SU-DHL-6 (cell line): Measurements from ENCODE around the gene PCNX3.

Source experiments
- CTCF ChIP-seq: fragments of 200-600 bp; sonication (generic); IDR thresholded peaks from one replicate; pipeline ENCODE4 v1.5.1; 2017; ENCODE audit warnings: antibody characterized with exemption, mild to moderate bottlenecking, low read length, moderate library complexity; ENCODE audit not compliant: insufficient read depth, poor library complexity, severe bottlenecking
- EZH2phosphoT487 ChIP-seq: fragments of 200-600 bp; sonication (generic), shearing (Covaris generic); conservative IDR thresholded peaks from 2 replicates; pipeline ENCODE4 v1.6.1; 2018; ENCODE audit warnings: mild to moderate bottlenecking, antibody characterized with exemption, low read length, moderate library complexity, mixed read lengths

GRCh38 chr11:65612691-65613090, 2.9 kb upstream of the PCNX3 start:
- TF ChIP-seq CTCF = no peak
- TF ChIP-seq EZH2phosphoT487 = no peak
